ENCODE measurements around the gene WDR1. TPM values are rescaled to one million over a fixed set of nuclear protein-coding genes. Genes with fewer than 3 reads are reported as not detected.

The WDR1 gene
- total RNA-seq, 1 experiment from 2014 or later, result 223 TPM

- TF ChIP-seq REST (IDR thresholded peaks at IDR 0.05; ENCODE audit: low read depth), result no peak
These were observed 5.1 kb upstream of the WDR1 start (continued) for GRCh38 chr4:10121568-10122208.

- POLR2A ChIA-PET, result interaction anchor here (0.5 to 1.7 kb wide), 2 partner anchors 15 to 31 kb away, joined by 3 read pairs; no protein-coding TSS in a partner anchor
- intact Hi-C loops (cut with micrococcal nuclease), result no loop called here
- Histone ChIP-seq H3K9ac (ENCODE audit: low read length) (no peak overlapping the region), H3K27me3 (ENCODE audit: insufficient read depth, low read length) (no peaks in the 10 kb centered on the region), H4K20me1 (ENCODE audit: insufficient read depth) (no peaks in the 10 kb centered on the region), H3K9me2 (ENCODE audit: insufficient read depth) (no peaks in the 10 kb centered on the region), H3K79me2 (ENCODE audit: insufficient read depth, low read length) (peaks cover 2% of the 10 kb centered on the region; the same call in 1 of the 2 replicates), H2AFZ (ENCODE audit: low read depth, low read length, poor library complexity, severe bottlenecking) (no peak overlapping the region), H3K36me3 (ENCODE audit: control insufficient read depth in 1 of 2, insufficient read depth in 2 of 2, low read length in 2 of 2) (no peaks in the 10 kb centered on the region), H3K9me3 (ENCODE audit: control insufficient read depth in 1 of 2, insufficient read depth in 1 of 2, low read depth in 1 of 2, low read length in 2 of 2) (no peaks in the 10 kb centered on the region), H3K27ac (ENCODE audit: low read depth, low read length) (no peak overlapping the region), H3K4me3 (replicated peaks in 1 of 2; ENCODE audit: low read depth in 1 of 2, low read length in 2 of 2) (no peak overlapping the region), H3K4me2 (ENCODE audit: low read length) (no peak overlapping the region), H3K4me1 (ENCODE audit: control insufficient read depth in 1 of 2, insufficient read depth in 2 of 2, low read length in 2 of 2) (peaks cover 3 to 18% of the 10 kb centered on the region in 2 experiments; a peak in 3 of 4 replicates)
- CTCF ChIA-PET, result no interaction called here
- DNase-seq (ENCODE audit: low read depth, low spot score), result no peak
- BruUV-seq (replicated peaks), result no TSS peak
- RAD21 ChIA-PET (ENCODE audit: low non-redundant PET in 1 of 2, low total read pairs in 2 of 2, uncharacterized antibody in 2 of 2, unreplicated experiment in 2 of 2), result no interaction called here
- ATAC-seq, result no peak
- TF ChIP-seq CBX3 (IDR thresholded peaks at IDR 0.05; ENCODE audit: low read depth) (no peak), ZNF274 (IDR thresholded peaks at IDR 0.05; ENCODE audit: low read depth, low read length) (no peak), ATF3 (IDR thresholded peaks at IDR 0.05) (no peak), CTCF (IDR thresholded peaks at IDR 0.05 in 2 of 3, conservative IDR thresholded peaks at IDR 0.05 in 1 of 3; ENCODE audit: borderline replicate concordance in 1 of 3, insufficient read depth in 1 of 3, low read depth in 2 of 3, low read length in 2 of 3) (no peak), EZH2phosphoT487 (IDR thresholded peaks at IDR 0.05; ENCODE audit: borderline replicate concordance) (no peak), RAD21 (IDR thresholded peaks at IDR 0.05; ENCODE audit: low read depth) (no peak), TCF7L2 (IDR thresholded peaks at IDR 0.05; ENCODE audit: borderline replicate concordance, extremely low read depth, insufficient read depth, insufficient read length) (no peak), ZBTB33 (IDR thresholded peaks at IDR 0.05; ENCODE audit: extremely low read depth, insufficient replicate concordance, low read length) (no peak), REST (IDR thresholded peaks at IDR 0.05; ENCODE audit: low read depth) (no peak)
These were observed 4.5 kb upstream of the WDR1 start for GRCh38 chr4:10120943-10121567.
